Adipose tissue (tissue), 3 donors: Measurements from ENCODE around the gene FADS2. TPM values are rescaled to one million over a fixed set of nuclear protein-coding genes. Genes with fewer than 3 reads are reported as not detected.

Experiments used
- polyA plus RNA-seq, 3 donors: library from polyadenylated mRNA; stranded (reverse); fragments of 200-250 nt; gene quantifications; one replicate each; pipeline ENCODE4 v1.2.3, GENCODE V29; 2013
- donor health status: healthy with polysubstance abuse.
- donor health status: Bipolar disorder and iron deficiency.
- donor health status: healthy.

The FADS2 gene
- polyA plus RNA-seq, 3 donors = 10.2 to 42.1 (median 27.9) TPM

Other genes with a start within 250 kb of the FADS2 start
- 10 to 100 TPM in 1 of 3 donors, 1 to 10 TPM in 2; 2.4 to 11.1 (median 6.9) TPM for gene SYT7, start 247.2 kb upstream of the FADS2 start, polyA plus RNA-seq
- 1 to 10 TPM; 1.1 to 2.6 (median 2.1) TPM for gene DAGLA, start 147.9 kb upstream of the FADS2 start, polyA plus RNA-seq
- gene MYRF, start 75.7 kb upstream of the FADS2 start, polyA plus RNA-seq = 10 to 100 TPM in 1 of 3 donors, 1 to 10 TPM in 2; 4.0 to 13.4 (median 7.5) TPM
- 100 to 1,000 TPM; 163 to 234 (median 214) TPM for gene TMEM258, start 35.7 kb upstream of the FADS2 start, polyA plus RNA-seq
- gene FEN1, start 35.4 kb upstream of the FADS2 start, polyA plus RNA-seq = 1 to 10 TPM; 4.8 to 6.5 (median 6.3) TPM
- 10 to 100 TPM in 2 of 3 donors, 1 to 10 TPM in 1; 5.9 to 33.6 (median 29.6) TPM for gene FADS1, start 11.3 kb upstream of the FADS2 start, polyA plus RNA-seq
- 100 to 1,000 TPM in 1 of 3 donors, 10 to 100 TPM in 2; 32.5 to 267 (median 64.1) TPM for gene FADS3, start 63.2 kb downstream of the FADS2 start, polyA plus RNA-seq
- gene RAB3IL1, start 89.3 kb downstream of the FADS2 start, polyA plus RNA-seq = 10 to 100 TPM in 2 of 3 donors, 1 to 10 TPM in 1; 4.0 to 44.5 (median 16.4) TPM
- gene BEST1, start 122.1 kb downstream of the FADS2 start, polyA plus RNA-seq = 10 to 100 TPM in 1 of 3 donors, 1 to 10 TPM in 2; 3.0 to 14.8 (median 5.2) TPM
- gene FTH1, start 139.3 kb downstream of the FADS2 start, polyA plus RNA-seq = over 10,000 TPM in 1 of 3 donors, 1,000 to 10,000 TPM in 2; 2,935 to 16,025 (median 7,473) TPM